NCI-H1694 (cell line): ENCODE results near the gene ELFN1.

ENCODE experiments used
- DNase-seq: peaks from one replicate; lab custom pipeline; 2025; lab: John Stamatoyannopoulos, UW

ELFN1 gene

GRCh38 chr7:1663857-1664651, 6.0 kb upstream of the ELFN1 start:
- no peak for DNase-seq

- DNase-seq = peak; percentile 50
Observed at GRCh38 chr7:1664711-1665548, 5.1 kb upstream of the ELFN1 start.

GRCh38 chr7:1665549-1666316, 4.3 kb upstream of the ELFN1 start:
- DNase-seq = no peak

GRCh38 chr7:1666317-1666822, 3.7 kb upstream of the ELFN1 start:
- no peak for DNase-seq

GRCh38 chr7:1666823-1667565, 3.1 kb upstream of the ELFN1 start:
- no peak for DNase-seq

GRCh38 chr7:1667566-1668395, 2.3 kb upstream of the ELFN1 start:
- DNase-seq = no peak

- DNase-seq = no peak
Observed at GRCh38 chr7:1668396-1669063, 1.5 kb upstream of the ELFN1 start.

- peak; percentile 22 for DNase-seq
Observed at GRCh38 chr7:1669064-1669951, 769 bp upstream of the ELFN1 start.

- DNase-seq = no peak
Observed at GRCh38 chr7:1670894-1671593, 967 bp downstream of the ELFN1 start.

GRCh38 chr7:1671594-1672451, 1.7 kb downstream of the ELFN1 start:
- no peak for DNase-seq

- DNase-seq = no peak
Observed at GRCh38 chr7:1672851-1673486, 2.9 kb downstream of the ELFN1 start.

- no peak for DNase-seq
Observed at GRCh38 chr7:1673581-1674118, 3.6 kb downstream of the ELFN1 start.

- DNase-seq = no peak
Observed at GRCh38 chr7:1674161-1675035, 4.3 kb downstream of the ELFN1 start.

- no peak for DNase-seq
Observed at GRCh38 chr7:1675036-1675671, 5.1 kb downstream of the ELFN1 start.
